ENCODE results near the gene AGPAT2. TPM values are rescaled to one million over a fixed set of nuclear protein-coding genes. Genes with fewer than 3 reads are reported as not detected.

Gene AGPAT2
- total and polyA plus RNA-seq, 2 donors from 2014 or later, result 73.4 to 83.6 TPM

- FAIRE-seq (no peak), DNase-seq (no peak)
- Histone ChIP-seq H3K4me3 (ENCODE audit: low read length in 3 of 3) (peak overlapping the region in 1 of 3 donors; percentile 49), H3K4me1 (ENCODE audit: control insufficient read depth in 2 of 3, insufficient read depth in 2 of 3, low read depth in 1 of 3, low read length in 3 of 3) (peaks cover 0 to 11% (median 0%) of the 10 kb centered on the region in 3 donors), H3K27me3 (ENCODE audit: control insufficient read depth, insufficient read depth, low read length) (no peaks in the 10 kb centered on the region), H3K9ac (ENCODE audit: low read length in 3 of 3) (no peak overlapping the region), H3K36me3 (ENCODE audit: control insufficient read depth in 2 of 3, insufficient read depth in 3 of 3, low read length in 3 of 3) (peaks cover 0 to 3% (median 0%) of the 10 kb centered on the region in 3 donors), H3K27ac (ENCODE audit: low read depth in 2 of 2, low read length in 2 of 2) (no peak overlapping the region), H3K9me3 (ENCODE audit: control insufficient read depth in 2 of 3, insufficient read depth in 1 of 3, low read length in 3 of 3) (no peaks in the 10 kb centered on the region)
- TF ChIP-seq CTCF (IDR thresholded peaks at IDR 0.05; ENCODE audit: borderline replicate concordance, extremely low read depth, insufficient read depth), result no peak
- intact Hi-C loops (cut with DNase I), result no loop called here
Measured at GRCh38 chr9:136670576-136671253, 16.5 kb downstream of the AGPAT2 start.

GRCh38 chr9:136669791-136670464 lies 17.3 kb downstream of the AGPAT2 start:
- Histone ChIP-seq H3K9me3 (ENCODE audit: control insufficient read depth in 2 of 3, insufficient read depth in 1 of 3, low read length in 3 of 3) (no peaks in the 10 kb centered on the region), H3K36me3 (ENCODE audit: control insufficient read depth in 2 of 3, insufficient read depth in 3 of 3, low read length in 3 of 3) (peaks cover 0 to 3% (median 0%) of the 10 kb centered on the region in 3 donors), H3K27me3 (ENCODE audit: control insufficient read depth, insufficient read depth, low read length) (no peaks in the 10 kb centered on the region), H3K4me1 (ENCODE audit: control insufficient read depth in 2 of 3, insufficient read depth in 2 of 3, low read depth in 1 of 3, low read length in 3 of 3) (peaks cover 0 to 8% (median 0%) of the 10 kb centered on the region in 3 donors), H3K27ac (ENCODE audit: low read depth in 2 of 2, low read length in 2 of 2) (no peak overlapping the region), H3K4me3 (ENCODE audit: low read length in 3 of 3) (peak overlapping the region in 1 of 3 donors; percentile 49), H3K9ac (ENCODE audit: low read length in 3 of 3) (no peak overlapping the region)
- no peak for DNase-seq
- no peak for TF ChIP-seq CTCF (IDR thresholded peaks at IDR 0.05; ENCODE audit: borderline replicate concordance, extremely low read depth, insufficient read depth)
- no peak for FAIRE-seq
- intact Hi-C loops (cut with DNase I), result no loop called here

- peak overlapping the region in 1 of 2 donors; percentile 32 for H3K27ac ChIP-seq (ENCODE audit: low read depth in 2 of 2, low read length in 2 of 2)
- H3K4me3 ChIP-seq (ENCODE audit: low read length in 3 of 3), result peak overlapping the region in 1 of 3 donors; percentile 49
- peaks cover 0 to 6% (median 0%) of the 10 kb centered on the region in 3 donors for H3K4me1 ChIP-seq (ENCODE audit: control insufficient read depth in 2 of 3, insufficient read depth in 2 of 3, low read depth in 1 of 3, low read length in 3 of 3)
- H3K36me3 ChIP-seq (ENCODE audit: control insufficient read depth in 2 of 3, insufficient read depth in 3 of 3, low read length in 3 of 3), result peaks cover 0 to under 1% (median 0%) of the 10 kb centered on the region in 3 donors
- FAIRE-seq (no peak), DNase-seq (no peak)
- TF ChIP-seq CTCF (IDR thresholded peaks at IDR 0.05; ENCODE audit: borderline replicate concordance, extremely low read depth, insufficient read depth), result no peak
- no peaks in the 10 kb centered on the region for H3K9me3 ChIP-seq (ENCODE audit: control insufficient read depth in 2 of 3, insufficient read depth in 1 of 3, low read length in 3 of 3)
- intact Hi-C loops (cut with DNase I), result no loop called here
- H3K27me3 ChIP-seq (ENCODE audit: control insufficient read depth, insufficient read depth, low read length), result no peaks in the 10 kb centered on the region
- H3K9ac ChIP-seq (ENCODE audit: low read length in 3 of 3), result peak overlapping the region in 1 of 3 donors; percentile 34
Measured at GRCh38 chr9:136668983-136669790, 18.1 kb downstream of the AGPAT2 start.

Data from kidney (tissue), 14 donors.